Pons (tissue), 1 donor: ENCODE data around the gene OLFM2.
A peak's percentile ranks its signal among the peaks of the same experiment; 100 is the strongest.
"Not testable (repeated sequence)": the region's sequence is repeated elsewhere in the genome, so short reads cannot be mapped to it uniquely, and the experiment has no call there.

Source experiments
- DNase-seq: peaks from one replicate; pipeline ENCODE4 v3.0.0-alpha.2; 2016; ENCODE audit warnings: low spot score

Gene OLFM2

DNA sequence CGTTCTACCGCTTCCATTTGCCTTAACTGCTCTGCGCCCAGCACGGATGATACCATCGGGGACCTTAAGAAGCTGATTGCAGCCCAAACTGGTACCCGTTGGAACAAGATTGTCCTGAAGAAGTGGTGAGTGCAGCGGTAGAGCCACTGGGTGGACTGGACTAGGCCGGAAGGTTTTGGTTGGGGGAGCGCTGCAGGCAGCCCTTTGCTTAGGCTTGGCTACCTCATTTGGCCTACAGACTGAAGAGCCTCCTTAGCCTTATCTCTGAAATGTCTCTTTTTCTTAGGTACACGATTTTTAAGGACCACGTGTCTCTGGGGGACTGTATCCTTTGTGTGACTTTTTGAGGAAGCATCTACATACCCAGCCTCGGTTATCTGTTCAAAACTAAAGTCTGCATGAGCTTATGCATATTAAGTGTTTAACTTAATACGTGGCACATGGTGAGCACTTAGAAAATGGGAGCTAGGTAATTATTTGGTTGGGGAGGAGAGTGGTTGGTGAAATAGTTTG lies 107.7 kb downstream of the OLFM2 start:
- no peak for DNase-seq

DNA sequence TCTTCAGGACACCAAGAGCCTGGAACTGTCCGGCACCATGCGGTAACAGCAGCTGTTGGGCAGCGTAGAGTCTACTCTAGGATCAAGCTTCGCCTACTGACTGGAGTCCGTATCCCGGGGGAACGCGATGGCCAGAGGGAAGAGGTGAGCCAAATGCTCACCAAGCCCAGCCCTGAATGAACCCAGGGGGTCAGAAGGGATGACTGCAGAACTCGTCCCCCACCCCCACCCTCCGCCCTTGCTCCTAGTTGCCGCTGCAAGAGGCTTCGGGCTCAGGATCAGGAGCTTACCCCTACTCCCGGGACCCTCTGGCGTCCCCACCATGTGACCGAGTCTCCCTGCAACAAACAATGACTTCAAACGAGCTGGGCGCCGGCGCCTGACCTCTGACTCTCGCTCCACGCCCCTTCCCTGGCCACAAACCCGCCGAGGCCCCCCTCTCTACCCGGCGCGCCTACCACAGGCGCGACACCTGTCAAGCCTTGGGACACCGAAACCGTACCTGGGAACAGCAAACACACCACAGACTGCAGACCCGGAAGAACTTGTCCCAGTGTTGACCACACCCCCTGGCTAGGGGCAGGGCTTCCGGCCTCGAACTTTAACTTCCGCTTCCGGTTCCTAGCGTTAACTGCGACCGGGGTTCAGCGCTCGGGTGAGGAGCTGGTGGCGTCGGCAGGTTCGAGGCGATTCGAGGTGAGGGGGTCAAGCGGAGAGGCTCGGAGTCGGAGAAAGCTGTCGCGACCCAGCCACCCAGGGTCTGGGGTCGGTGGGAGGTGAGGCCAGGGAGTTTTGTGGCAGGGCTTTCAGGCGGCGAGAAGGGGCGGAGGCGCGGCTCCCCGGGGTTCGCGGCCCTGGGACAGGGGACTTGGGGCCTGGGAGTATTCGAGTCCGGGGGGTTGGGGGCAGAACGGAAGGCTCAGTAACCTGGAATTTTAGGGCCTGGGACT lies 108.8 kb downstream of the OLFM2 start, which contains the start of gene UBL5:
TSS of gene UBL5 (plus strand) at position 630 of the 950 bp plus-strand sequence. CDS start 420 bp downstream, outside the sequence.
- DNase-seq = peak; percentile 90

DNA sequence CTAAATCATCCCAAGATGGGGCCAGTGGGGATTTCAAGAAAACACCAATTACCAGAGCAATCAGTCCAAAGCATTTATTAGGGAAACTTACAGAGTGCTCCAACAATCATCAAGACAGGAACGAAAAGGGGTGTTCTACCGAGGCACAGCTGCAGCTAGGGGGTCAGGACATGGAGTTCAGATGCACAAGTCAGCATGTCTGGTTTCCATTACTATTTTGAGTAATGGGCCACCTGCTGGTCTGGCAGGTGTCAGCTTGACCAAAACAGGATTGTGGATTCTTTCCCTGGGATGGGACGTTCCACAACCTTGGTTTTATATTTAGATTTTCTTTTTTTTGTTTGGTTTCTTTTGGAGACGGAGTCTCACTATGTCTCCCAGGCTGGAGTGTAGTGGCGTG lies 112.5 kb downstream of the OLFM2 start:
- no peak for DNase-seq

DNA sequence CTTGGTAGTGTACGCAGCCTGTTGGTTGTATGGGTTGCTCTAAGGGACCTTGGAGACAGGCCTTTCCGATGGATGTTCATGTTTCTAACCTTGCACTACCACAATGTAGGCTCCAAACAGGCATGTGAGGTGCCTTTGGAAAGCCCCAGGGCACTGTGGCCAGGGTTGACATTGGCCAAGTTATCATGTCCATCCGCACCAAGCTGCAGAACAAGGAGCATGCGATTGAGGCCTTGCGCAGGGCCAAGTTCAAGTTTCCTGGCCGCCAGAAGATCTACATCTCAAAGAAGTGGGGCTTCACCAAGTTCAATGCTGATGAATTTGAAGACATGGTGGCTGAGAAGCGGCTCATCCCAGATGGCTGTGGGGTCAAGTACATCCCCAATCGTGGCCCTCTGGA lies 116.3 kb downstream of the OLFM2 start:
- not testable (repeated sequence) for DNase-seq

DNA sequence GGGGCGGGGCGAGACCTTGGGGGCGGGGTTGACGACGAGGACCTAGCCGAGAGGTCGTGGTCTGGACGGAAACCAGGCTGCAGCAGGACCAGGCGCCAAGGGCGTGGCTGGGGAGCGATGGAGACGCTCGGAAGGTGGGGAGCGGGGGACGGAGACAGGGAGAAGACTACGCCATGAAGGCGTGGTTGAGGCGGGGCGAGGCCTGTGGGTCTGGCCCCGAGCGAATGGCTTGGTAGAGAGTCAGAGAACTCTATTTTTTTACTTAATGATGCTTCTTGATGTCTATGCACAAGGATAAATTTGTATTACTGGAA lies 116.8 kb downstream of the OLFM2 start:
- no peak for DNase-seq

DNA sequence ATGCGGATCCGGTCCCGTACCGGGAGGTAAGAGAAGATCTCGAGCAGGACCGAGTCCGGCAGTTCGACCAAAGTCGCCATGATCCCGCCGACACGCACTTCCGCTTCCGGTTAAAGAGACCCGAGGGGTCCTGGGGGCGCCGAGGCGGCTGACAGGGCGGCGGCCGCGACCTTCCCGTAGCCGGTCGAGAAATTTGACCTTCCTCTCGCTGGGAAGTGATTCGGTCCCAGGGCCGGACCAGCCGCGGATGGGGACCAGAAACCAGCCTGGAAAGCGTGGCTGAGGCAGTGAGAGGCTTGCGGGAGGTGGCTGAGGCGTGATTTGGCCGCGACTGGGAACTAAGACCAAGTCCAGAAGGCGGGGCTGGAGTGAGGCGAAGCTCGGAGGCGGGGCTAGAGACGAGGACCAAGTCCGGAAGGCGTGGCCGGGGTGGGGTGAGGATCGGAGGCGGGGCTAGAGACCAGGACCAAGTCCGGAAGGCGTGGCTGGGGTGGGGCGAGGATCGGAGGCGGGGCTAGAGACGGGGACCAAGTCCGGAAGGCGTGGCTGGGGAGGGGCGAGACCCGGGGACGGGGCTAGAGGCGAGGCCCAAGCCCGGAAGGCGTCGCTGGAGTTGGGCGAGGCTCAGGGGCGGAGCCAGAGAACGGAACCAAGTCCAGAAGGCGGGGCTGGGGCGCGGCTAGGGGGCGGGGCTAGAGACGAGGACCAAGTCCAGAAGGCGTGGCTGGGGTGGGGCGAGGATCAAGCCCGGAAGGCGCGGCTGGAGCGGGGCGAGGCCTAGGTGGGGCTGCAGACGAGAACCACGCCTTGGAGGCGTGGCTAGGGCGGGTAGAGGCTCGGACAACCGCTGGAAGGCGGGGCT lies 117.3 kb downstream of the OLFM2 start, which contains the start of gene FBXL12:
TSS of gene FBXL12 (minus strand) at position 346 of the 862 bp plus-strand sequence. CDS start at position 80, 266 bp downstream.
- peak; percentile 100 for DNase-seq

DNA sequence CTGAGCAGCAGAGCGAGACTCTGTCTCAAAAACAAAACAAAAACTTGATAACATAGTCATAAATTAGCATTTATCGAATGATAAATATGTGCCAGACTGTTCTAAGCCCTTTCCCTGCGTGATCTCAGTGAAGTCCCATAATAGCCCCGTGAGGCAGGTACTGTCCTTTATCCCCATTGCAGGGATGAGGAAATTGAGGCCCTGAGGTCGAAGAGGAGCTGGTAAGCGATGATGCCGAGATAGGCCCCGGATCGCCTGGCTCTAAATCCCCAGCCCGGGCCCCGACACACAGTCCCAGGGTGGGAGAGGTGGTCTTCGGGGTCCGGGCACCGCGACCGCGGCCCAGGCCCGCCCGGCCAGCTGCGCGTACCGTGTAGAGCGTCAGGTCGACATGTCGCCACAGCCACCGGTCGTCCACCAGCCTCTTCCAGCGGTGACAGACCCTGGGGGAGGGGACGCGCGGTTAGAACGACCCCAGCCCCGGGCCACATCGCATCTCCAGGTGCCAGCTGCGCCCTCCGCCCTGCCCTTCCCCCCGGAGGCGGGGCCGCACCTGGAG lies 118.1 kb downstream of the OLFM2 start:
- no peak for DNase-seq

DNA sequence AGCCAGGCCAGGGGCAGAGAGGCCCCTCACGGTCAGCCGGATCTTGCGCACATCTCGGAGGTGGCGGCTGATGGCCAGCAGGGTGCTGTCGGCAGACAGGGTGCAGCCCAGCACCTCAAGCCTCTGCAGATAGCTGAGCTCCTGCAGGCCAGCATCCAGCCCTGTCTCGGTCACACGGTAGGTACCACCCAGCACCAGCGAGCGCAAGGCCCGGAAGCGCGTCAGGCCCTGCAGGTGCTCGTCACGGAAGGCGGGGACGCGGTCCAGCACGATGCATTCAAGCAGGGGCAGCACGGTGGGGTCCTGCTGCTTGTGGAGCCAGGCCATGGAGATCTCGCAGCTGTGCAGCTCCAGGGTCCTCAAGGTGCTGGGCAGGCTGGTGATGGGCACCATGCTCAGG lies 125.2 kb downstream of the OLFM2 start:
- no peak for DNase-seq

DNA sequence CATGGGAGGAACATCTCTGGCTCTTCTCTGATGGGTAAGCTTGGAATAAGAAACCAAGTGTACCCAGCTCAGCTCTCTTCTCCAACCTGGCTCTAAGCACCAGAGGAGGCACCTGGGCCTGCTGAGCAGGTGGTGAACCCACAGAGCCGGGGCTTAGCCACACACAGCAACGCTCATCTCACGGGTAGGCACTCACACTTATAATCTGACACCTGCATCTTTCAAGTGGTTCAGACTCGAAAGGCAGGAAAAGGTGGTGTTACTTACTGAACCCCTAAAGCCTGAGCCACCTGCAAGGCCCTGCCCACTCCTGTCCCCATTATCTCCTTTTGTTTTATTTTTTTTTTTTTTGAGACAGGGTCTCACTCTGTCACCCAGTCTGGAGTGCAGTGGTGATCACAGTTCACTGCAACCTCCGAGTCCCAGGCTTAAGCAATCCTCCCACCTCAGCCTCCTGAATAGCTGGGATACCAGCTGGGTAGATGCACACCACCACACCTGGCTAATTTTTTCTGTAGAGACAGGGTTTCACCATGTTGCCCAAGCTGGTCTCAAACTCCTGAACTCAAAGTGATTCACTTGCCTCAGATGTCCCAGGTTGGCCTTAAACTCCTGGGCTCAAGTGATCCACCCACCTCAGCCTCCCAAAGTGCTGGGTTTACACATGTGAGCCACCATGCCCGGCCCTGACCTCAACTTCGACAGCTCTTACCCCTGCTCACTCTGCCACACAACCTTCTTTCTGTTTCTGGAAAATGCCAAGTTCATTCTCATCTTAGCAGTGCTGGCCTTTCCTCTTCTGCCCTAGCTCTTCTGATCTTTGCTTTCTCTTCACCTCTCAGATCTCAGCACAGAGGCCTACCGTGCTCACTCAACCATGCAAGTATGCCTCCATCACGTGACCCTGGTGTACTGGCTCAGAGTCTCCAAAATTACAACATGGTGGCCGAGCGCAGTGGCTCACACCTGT lies 127.2 kb downstream of the OLFM2 start:
- no peak for DNase-seq

DNA sequence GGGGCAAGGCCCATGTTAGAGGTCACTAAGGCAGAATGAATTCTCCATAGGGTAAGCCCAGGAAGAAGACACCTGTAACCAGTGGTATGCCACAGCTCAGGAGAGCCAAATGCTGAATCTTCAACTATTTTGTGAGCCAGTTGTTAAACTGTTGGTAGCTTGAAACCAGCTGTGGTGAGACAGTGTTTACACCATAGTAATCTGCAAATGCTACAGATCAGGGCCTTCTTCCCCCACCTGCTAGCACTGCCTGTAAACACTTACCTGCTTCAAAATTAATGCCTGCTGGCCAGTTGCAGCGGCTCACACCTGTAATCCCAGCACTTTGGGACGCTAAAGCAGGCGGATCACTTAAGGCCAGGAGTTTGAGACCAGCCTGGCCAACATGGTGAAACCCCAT lies 129.5 kb downstream of the OLFM2 start:
- no peak for DNase-seq
